Breast epithelium (tissue), 4 donors: Measurements from ENCODE around the gene MYRF. TPM values are rescaled to one million over a fixed set of nuclear protein-coding genes. Genes with fewer than 3 reads are reported as not detected.

Experiments
- DNase-seq, 2 donors: peaks; one replicate each; pipeline ENCODE4 v3.0.0-alpha.2; 2019; ENCODE audit warnings: low spot score in 2 of 2
- H3K27ac ChIP-seq, 2 donors: fragments of 200-600 bp; sonication (generic) in 1 of 2; one replicate each; pipeline ENCODE4 v1.5.1; 2016 to 2019; ENCODE audit warnings: mild to moderate bottlenecking in 1 of 2
- H3K27me3 ChIP-seq, 2 donors: fragments of 200-600 bp; sonication (generic) in 1 of 2; one replicate each; pipeline versions ENCODE4 v1.5.1 to v1.6.0; 2017 to 2019; ENCODE audit warnings: control low read depth in 1 of 2, mild to moderate bottlenecking in 1 of 2
- H3K36me3 ChIP-seq: fragments of 200-600 bp; one replicate; pipeline ENCODE4 v1.5.1; 2019
- H3K4me1 ChIP-seq, 2 donors: fragments of 200-600 bp; sonication (generic); one replicate each; pipeline ENCODE4 v1.5.1; 2016 to 2019; ENCODE audit warnings: control low read depth in 1 of 2
- H3K4me3 ChIP-seq, 3 donors: fragments of 200-600 bp; sonication (generic); 1 replicate in 2 of 3; 2 replicates in 1 of 3; pipeline ENCODE4 v1.5.1; 2016 to 2019; ENCODE audit warnings: mild to moderate bottlenecking in 3 of 3, moderate library complexity in 2 of 3
- H3K9me3 ChIP-seq, 2 donors: fragments of 200-600 bp; sonication (generic) in 1 of 2; one replicate each; pipeline ENCODE4 v1.5.1; 2016 to 2019; ENCODE audit warnings: control low read depth in 1 of 2
- POLR2A ChIP-seq: fragments of 450-650 bp; IDR thresholded peaks from one replicate; pipeline ENCODE4 v1.6.1; 2016; ENCODE audit warnings: antibody characterized with exemption, mild to moderate bottlenecking, moderate library complexity
- POLR2AphosphoS5 ChIP-seq, 3 donors: sonication (generic); formaldehyde crosslinking; IDR thresholded peaks; one replicate each; pipeline ENCODE4 v1.6.1; 2017; ENCODE audit warnings: antibody characterized with exemption in 3 of 3
- intact Hi-C: fragments of 100-400 bp; cut with DNase I; formaldehyde crosslinking; loops from one replicate; pipeline ENCODE4 v1.15.1; 2023; ENCODE audit warnings: low total_unique reads
- total RNA-seq, 3 donors: library from RNA; depleted of rRNA; stranded (reverse); fragments of >200 nt; gene quantifications; one replicate each; pipeline ENCODE4 v1.1.0, GENCODE V29; 2016
- TF ChIP-seq, protein P1 (sequence below), 3 donors: fragments of 450-650 bp; IDR thresholded peaks; one replicate each; pipeline ENCODE4 v1.5.1; 2016 to 2017; ENCODE audit warnings: antibody characterized with exemption in 3 of 3, mild to moderate bottlenecking in 3 of 3, moderate library complexity in 3 of 3

Gene MYRF
- total RNA-seq, 3 donors from 2014 or later = 0.32 to 6.9 (median 0.66) TPM

DNA sequence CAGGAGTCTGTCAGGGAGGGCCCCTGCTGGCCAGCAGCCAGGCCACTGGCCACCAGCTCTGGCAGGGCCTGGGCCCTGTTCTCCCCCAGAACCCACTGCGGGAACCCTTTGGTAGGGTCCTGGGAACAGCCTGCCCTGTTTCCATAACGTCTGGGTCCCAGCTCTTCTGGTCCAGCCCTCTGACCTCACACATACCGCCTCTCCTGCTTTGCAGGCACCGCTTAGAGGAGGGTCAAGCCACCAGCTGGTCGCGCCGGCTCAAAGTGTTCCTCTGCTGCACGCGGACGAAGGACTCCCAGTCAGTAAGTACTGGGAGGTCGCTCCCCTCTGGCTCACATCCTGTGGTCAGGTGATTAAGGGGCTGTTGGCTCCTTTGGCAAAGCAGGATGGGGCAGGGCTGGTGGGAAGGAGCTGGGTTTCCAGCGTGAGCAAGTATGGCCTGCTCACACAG lies 26.6 kb upstream of the MYRF start:
- H3K27ac ChIP-seq = no peak overlapping the region
- H3K4me1 ChIP-seq = no peaks in the 10 kb centered on the region
- H3K27me3 ChIP-seq = no peaks in the 10 kb centered on the region
- no peak for DNase-seq
- no peak overlapping the region for H3K4me3 ChIP-seq
- no peaks in the 10 kb centered on the region for H3K9me3 ChIP-seq
- intact Hi-C loops = no loop called here
- TF ChIP-seq POLR2A (no peak), POLR2AphosphoS5 (IDR thresholded peaks at IDR 0.05) (no peak)
- TF ChIP-seq, protein P1, sequence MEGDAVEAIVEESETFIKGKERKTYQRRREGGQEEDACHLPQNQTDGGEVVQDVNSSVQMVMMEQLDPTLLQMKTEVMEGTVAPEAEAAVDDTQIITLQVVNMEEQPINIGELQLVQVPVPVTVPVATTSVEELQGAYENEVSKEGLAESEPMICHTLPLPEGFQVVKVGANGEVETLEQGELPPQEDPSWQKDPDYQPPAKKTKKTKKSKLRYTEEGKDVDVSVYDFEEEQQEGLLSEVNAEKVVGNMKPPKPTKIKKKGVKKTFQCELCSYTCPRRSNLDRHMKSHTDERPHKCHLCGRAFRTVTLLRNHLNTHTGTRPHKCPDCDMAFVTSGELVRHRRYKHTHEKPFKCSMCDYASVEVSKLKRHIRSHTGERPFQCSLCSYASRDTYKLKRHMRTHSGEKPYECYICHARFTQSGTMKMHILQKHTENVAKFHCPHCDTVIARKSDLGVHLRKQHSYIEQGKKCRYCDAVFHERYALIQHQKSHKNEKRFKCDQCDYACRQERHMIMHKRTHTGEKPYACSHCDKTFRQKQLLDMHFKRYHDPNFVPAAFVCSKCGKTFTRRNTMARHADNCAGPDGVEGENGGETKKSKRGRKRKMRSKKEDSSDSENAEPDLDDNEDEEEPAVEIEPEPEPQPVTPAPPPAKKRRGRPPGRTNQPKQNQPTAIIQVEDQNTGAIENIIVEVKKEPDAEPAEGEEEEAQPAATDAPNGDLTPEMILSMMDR (IDR thresholded peaks at IDR 0.05) = no peak
- no peaks in the 10 kb centered on the region for H3K36me3 ChIP-seq

DNA sequence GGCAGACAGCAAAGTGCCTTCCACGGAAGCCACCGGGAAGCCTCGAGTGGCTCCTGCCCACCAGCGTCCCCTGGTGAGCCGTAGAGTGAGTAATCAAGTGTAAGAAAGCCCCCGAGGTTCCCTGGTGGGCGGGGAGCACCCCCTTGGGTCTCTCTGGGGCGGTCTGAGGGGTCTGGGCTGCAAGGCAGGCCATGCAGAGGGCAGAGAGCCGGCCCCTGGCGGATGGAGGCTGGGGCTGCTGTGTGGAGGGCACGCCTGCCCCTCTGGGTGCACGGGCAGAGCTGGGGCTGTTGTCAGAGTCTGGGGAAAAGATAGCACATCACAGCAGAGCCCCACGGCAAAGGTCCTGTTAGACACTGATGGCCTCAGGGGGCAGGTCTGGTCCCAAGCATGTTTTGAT lies 25.7 kb upstream of the MYRF start:
- no peak overlapping the region for H3K27ac ChIP-seq
- H3K9me3 ChIP-seq = no peaks in the 10 kb centered on the region
- no peak for DNase-seq
- intact Hi-C loops = no loop called here
- H3K4me3 ChIP-seq = no peak overlapping the region
- no peaks in the 10 kb centered on the region for H3K36me3 ChIP-seq
- TF ChIP-seq POLR2A (no peak), POLR2AphosphoS5 (IDR thresholded peaks at IDR 0.05) (no peak)
- TF ChIP-seq, protein P1 (IDR thresholded peaks at IDR 0.05) = no peak
- no peaks in the 10 kb centered on the region for H3K4me1 ChIP-seq
- H3K27me3 ChIP-seq = no peaks in the 10 kb centered on the region

DNA sequence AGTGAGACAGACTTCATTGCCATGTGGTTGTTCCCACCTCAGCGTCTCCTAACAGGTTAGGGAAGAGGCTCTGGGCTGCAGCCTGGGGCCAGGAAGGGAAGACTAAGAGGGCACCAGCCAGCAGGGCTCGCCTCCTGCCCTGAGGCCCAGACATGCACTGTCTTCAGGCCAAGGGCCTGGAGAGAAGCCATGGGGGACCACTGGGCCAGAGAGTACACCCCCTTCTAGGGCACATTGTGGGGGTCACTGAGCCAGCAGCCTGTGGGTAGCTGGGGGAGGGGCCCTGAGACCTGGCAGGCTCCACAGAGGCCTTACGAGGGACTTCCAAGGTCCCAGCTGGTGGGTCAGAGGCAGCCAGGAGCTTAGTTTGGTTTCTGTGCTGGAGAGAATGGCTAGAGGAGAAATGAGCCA lies 25.0 kb upstream of the MYRF start:
- Histone ChIP-seq H3K27ac (no peak overlapping the region), H3K36me3 (no peaks in the 10 kb centered on the region)
- intact Hi-C loops = no loop called here

DNA sequence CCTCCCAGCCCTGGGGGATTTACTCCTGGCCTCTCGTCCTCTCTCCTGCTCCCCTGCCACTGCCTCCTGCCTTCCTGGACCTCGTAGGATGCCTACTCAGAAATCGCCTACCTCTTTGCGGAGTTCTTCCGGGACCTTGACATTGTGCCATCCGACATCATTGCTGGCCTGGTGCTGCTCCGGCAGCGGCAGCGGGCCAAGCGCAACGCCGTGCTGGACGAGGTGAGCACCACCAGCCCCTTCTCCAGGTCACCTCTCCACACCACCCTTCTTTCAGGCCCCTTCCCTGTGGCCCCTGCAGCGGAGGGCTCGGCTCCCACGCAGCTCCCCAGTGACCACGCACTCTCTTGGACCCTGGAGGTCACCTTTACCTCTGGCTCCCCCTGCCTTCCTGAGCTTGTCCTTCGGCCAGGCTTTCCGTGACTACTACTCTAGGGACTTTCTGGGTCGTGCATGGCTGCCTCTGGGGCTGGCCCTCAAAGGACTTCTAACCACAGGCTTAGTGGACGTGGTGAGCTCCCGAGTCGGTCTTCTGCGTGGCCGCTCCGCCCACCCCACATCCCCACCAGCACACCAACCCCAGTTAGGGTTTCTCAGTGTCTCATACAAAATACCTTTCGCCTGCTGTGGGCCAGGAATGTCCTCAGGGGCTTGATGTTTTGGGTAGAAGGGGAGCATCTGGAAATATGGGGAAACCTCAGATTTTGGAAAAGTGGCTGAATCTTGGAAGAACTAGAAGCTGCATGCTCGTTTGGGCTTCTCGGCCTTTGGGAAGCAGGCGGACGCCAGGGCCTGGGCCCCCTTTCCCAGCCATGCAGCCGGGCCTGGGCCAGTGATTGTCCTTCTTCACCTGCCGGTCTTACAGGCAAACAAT lies 24.1 kb upstream of the MYRF start:
- intact Hi-C loops = no loop called here
- no peaks in the 10 kb centered on the region for H3K36me3 ChIP-seq
- H3K27ac ChIP-seq = no peak overlapping the region
- H3K4me3 ChIP-seq = no peak overlapping the region
- DNase-seq = no peak
- H3K9me3 ChIP-seq = no peaks in the 10 kb centered on the region
- no peak for TF ChIP-seq POLR2AphosphoS5 (IDR thresholded peaks at IDR 0.05)
- TF ChIP-seq, protein P1 (IDR thresholded peaks at IDR 0.05) = no peak
- TF ChIP-seq POLR2A = no peak
- no peaks in the 10 kb centered on the region for H3K27me3 ChIP-seq
- H3K4me1 ChIP-seq = peaks cover 0 to 11% of the 10 kb centered on the region in 2 donors

More for the DNA sequence above, 25.0 kb upstream of the MYRF start:
- Histone ChIP-seq H3K27me3 (no peaks in the 10 kb centered on the region), H3K4me1 (peaks cover 0 to 4% of the 10 kb centered on the region in 2 donors), H3K9me3 (no peaks in the 10 kb centered on the region), H3K4me3 (no peak overlapping the region)
- TF ChIP-seq POLR2AphosphoS5 (IDR thresholded peaks at IDR 0.05) (no peak), POLR2A (no peak)
- TF ChIP-seq, protein P1 (IDR thresholded peaks at IDR 0.05) = no peak
- DNase-seq = no peak

DNA sequence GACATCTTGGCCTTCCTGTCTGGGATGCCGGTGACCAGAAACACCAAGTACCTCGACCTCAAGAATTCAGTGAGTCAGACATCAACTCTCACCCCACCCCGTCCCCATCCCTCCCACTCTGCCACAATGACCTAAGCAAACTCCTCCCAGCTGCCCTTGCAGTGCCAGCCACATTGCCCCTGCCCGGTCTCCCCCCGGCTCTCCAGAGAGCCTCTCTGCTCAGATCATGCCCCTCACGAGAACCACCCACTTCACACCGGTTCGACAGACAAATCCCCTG lies 23.6 kb upstream of the MYRF start:
- Histone ChIP-seq H3K27me3 (no peaks in the 10 kb centered on the region), H3K36me3 (no peaks in the 10 kb centered on the region), H3K4me1 (peaks cover 0 to 11% of the 10 kb centered on the region in 2 donors), H3K9me3 (no peaks in the 10 kb centered on the region), H3K4me3 (no peak overlapping the region), H3K27ac (no peak overlapping the region)
- TF ChIP-seq, protein P1 (IDR thresholded peaks at IDR 0.05) = no peak
- TF ChIP-seq POLR2A (no peak), POLR2AphosphoS5 (IDR thresholded peaks at IDR 0.05) (no peak)
- intact Hi-C loops = no loop called here
- DNase-seq = no peak
